Right ventricle myocardium inferior (tissue), 1 donor: Measurements from ENCODE around the gene DENND6A. TPM values are rescaled to one million over a fixed set of nuclear protein-coding genes. Genes with fewer than 3 reads are reported as not detected.
"Not testable (repeated sequence)": the region's sequence is repeated elsewhere in the genome, so short reads cannot be mapped to it uniquely, and the experiment has no call there.

ENCODE experiments used
- ATAC-seq: fragments of 200-7000 bp; cut with Tn5 transposase; one replicate; pipeline ENCODE4 v1.9.1; 2020; ENCODE audit warnings: mild to moderate bottlenecking, moderate library complexity
- DNase-seq: peaks from one replicate; pipeline ENCODE4 v3.0.0; 2021; ENCODE audit errors: missing footprints
- intact Hi-C: fragments of 100-400 bp; cut with DNase I; formaldehyde crosslinking; loops from one replicate; pipeline ENCODE4 v1.11.0; 2022
- long read RNA-seq: library from polyadenylated mRNA; unstranded; transcript quantifications from one replicate; pipeline ENCODE4 v2.0.0, GENCODE V29; 2021
- total RNA-seq: library from RNA; stranded (reverse); fragmentation: NEBNext Ultra II Directional; extraction: Animal tissue kit (Norgen Biotek cat#: 25700); gene quantifications from one replicate; pipeline ENCODE4 v1.2.1, GENCODE V29; 2021
- donor health status: DM: no; HTN: yes; CAD: no; lungs with severe emphysema.

The DENND6A gene
- total RNA-seq = 13.3 TPM
- long read RNA-seq, full-length matches to known transcripts = 1 of 2 reads
- long read RNA-seq, partial matches to known transcripts = 0 of 2 reads
- long read RNA-seq, other reads (novel, unspliced or antisense) = 1 of 2 reads

- intact Hi-C loops = loop anchor here (1.0 kb wide), 2 partner anchors 64 to 95 kb away; partner anchors contain the start of genes ARF4 and SLMAP
- peak; percentile 97 for ATAC-seq
These were observed at the start of gene DENND6A for GRCh38 chr3:57692396-57693147. TSS of gene DENND6A (minus strand) at chr3:57693077. CDS start at chr3:57693018, 59 bp downstream.

GRCh38 chr3:57740027-57740426 lies 47.1 kb upstream of the DENND6A start:
- DNase-seq = no peak
- no peak for ATAC-seq
- intact Hi-C loops = no loop called here

More at GRCh38 chr3:57692396-57693147, at the start of gene DENND6A:
- DNase-seq = peak; percentile 92

- intact Hi-C loops = no loop called here
- DNase-seq = no peak
- ATAC-seq = peak; percentile 70
These were observed 45.5 kb upstream of the DENND6A start for GRCh38 chr3:57738391-57738790.

- ATAC-seq = peak; percentile 10
- intact Hi-C loops = no loop called here
These were observed 45.0 kb upstream of the DENND6A start for GRCh38 chr3:57737840-57738239.

GRCh38 chr3:57735405-57735804 lies 42.5 kb upstream of the DENND6A start:
- ATAC-seq = no peak
- no peak for DNase-seq
- intact Hi-C loops = no loop called here

More at GRCh38 chr3:57737840-57738239, 45.0 kb upstream of the DENND6A start:
- DNase-seq = no peak

GRCh38 chr3:57733790-57734189 lies 40.9 kb upstream of the DENND6A start:
- ATAC-seq = no peak
- intact Hi-C loops = no loop called here
- no peak for DNase-seq

GRCh38 chr3:57731311-57731710 lies 38.4 kb upstream of the DENND6A start:
- ATAC-seq (no peak), DNase-seq (no peak)
- intact Hi-C loops = no loop called here

- no peak for DNase-seq
- intact Hi-C loops = no loop called here
- no peak for ATAC-seq
These were observed 37.8 kb upstream of the DENND6A start for GRCh38 chr3:57730682-57731081.

GRCh38 chr3:57729334-57730045 lies 36.6 kb upstream of the DENND6A start:
- DNase-seq (no peak), ATAC-seq (no peak)
- intact Hi-C loops = no loop called here

GRCh38 chr3:57727106-57727505 lies 34.2 kb upstream of the DENND6A start:
- no peak for DNase-seq
- no peak for ATAC-seq
- intact Hi-C loops = no loop called here

- DNase-seq (no peak), ATAC-seq (no peak)
- intact Hi-C loops = no loop called here
These were observed 33.5 kb upstream of the DENND6A start for GRCh38 chr3:57726397-57726796.

GRCh38 chr3:57718118-57718517 lies 25.2 kb upstream of the DENND6A start:
- ATAC-seq = no peak
- intact Hi-C loops = no loop called here
- DNase-seq = no peak

GRCh38 chr3:57717205-57717868 lies 24.5 kb upstream of the DENND6A start:
- ATAC-seq (no peak), DNase-seq (no peak)
- intact Hi-C loops = no loop called here

- intact Hi-C loops = no loop called here
- DNase-seq = no peak
- ATAC-seq = no peak
These were observed 22.8 kb upstream of the DENND6A start for GRCh38 chr3:57715686-57716085.

GRCh38 chr3:57709559-57709958 lies 16.7 kb upstream of the DENND6A start:
- intact Hi-C loops = no loop called here
- ATAC-seq = no peak

GRCh38 chr3:57709031-57709430 lies 16.2 kb upstream of the DENND6A start:
- DNase-seq = no peak
- ATAC-seq = no peak
- intact Hi-C loops = no loop called here

More at GRCh38 chr3:57709559-57709958, 16.7 kb upstream of the DENND6A start:
- DNase-seq = no peak

- intact Hi-C loops = no loop called here
- no peak for ATAC-seq
- no peak for DNase-seq
These were observed 13.6 kb upstream of the DENND6A start for GRCh38 chr3:57706462-57706861.

GRCh38 chr3:57705351-57705750 lies 12.5 kb upstream of the DENND6A start:
- intact Hi-C loops, ATAC-seq, DNase-seq: not testable (repeated sequence)

- intact Hi-C loops = no loop called here
- no peak for DNase-seq
These were observed 8.9 kb upstream of the DENND6A start for GRCh38 chr3:57701781-57702180.

More at GRCh38 chr3:57701781-57702180, 8.9 kb upstream of the DENND6A start:
- ATAC-seq = no peak
